ENCODE data around the gene NEMP2. TPM values are rescaled to one million over a fixed set of nuclear protein-coding genes. Genes with fewer than 3 reads are reported as not detected.
"Not testable (repeated sequence)": the region's sequence is repeated elsewhere in the genome, so short reads cannot be mapped to it uniquely, and the experiment has no call there.

The NEMP2 gene
- total RNA-seq, 4 donors from 2014 or later: 2.6 to 10.5 (median 5.3) TPM

- TF ChIP-seq CTCF (IDR thresholded peaks at IDR 0.05): no peak
- DNase-seq (ENCODE audit: low spot score) (no peak), ATAC-seq (ENCODE audit: low FRiP score) (no peak)
Observed at GRCh38 chr2:190497428-190497827, 37.1 kb downstream of the NEMP2 start.

GRCh38 chr2:190494600-190495227 is 39.8 kb downstream of the NEMP2 start:
- not testable (repeated sequence) for DNase-seq (ENCODE audit: low spot score); ATAC-seq (ENCODE audit: low FRiP score)

GRCh38 chr2:190493095-190493494 is 41.4 kb downstream of the NEMP2 start:
- ATAC-seq (ENCODE audit: low FRiP score) (no peak), DNase-seq (ENCODE audit: low spot score) (no peak)
- TF ChIP-seq CTCF (IDR thresholded peaks at IDR 0.05): no peak

- TF ChIP-seq CTCF (IDR thresholded peaks at IDR 0.05): no peak
- DNase-seq (ENCODE audit: low spot score): no peak
- no peak for ATAC-seq (ENCODE audit: low FRiP score)
Observed at GRCh38 chr2:190490502-190490901, 44.0 kb downstream of the NEMP2 start.

GRCh38 chr2:190489475-190489874 is 45.0 kb downstream of the NEMP2 start:
- TF ChIP-seq CTCF (IDR thresholded peaks at IDR 0.05): no peak
- DNase-seq (ENCODE audit: low spot score) (no peak), ATAC-seq (ENCODE audit: low FRiP score) (no peak)

GRCh38 chr2:190488516-190489233 is 45.8 kb downstream of the NEMP2 start:
- ATAC-seq (ENCODE audit: low FRiP score): no peak
- no peak for TF ChIP-seq CTCF (IDR thresholded peaks at IDR 0.05)
- no peak for DNase-seq (ENCODE audit: low spot score)

GRCh38 chr2:190486037-190486623 is 48.4 kb downstream of the NEMP2 start:
- no peak for TF ChIP-seq CTCF (IDR thresholded peaks at IDR 0.05)
- ATAC-seq (ENCODE audit: low FRiP score) (no peak), DNase-seq (ENCODE audit: low spot score) (no peak)
